A673 (cell line): ENCODE data around the gene ARFGAP1.

Experiments
- EZH2 ChIP-seq: fragments of 200-600 bp; sonication (generic); IDR thresholded peaks from 2 replicates; pipeline ENCODE4 v1.6.1; 2017; ENCODE audit warnings: borderline replicate concordance, low read depth, mild to moderate bottlenecking, mixed read lengths, antibody characterized with exemption, low read length; ENCODE audit not compliant: poor library complexity, severe bottlenecking
- TF ChIP-seq, protein P1 (sequence below): fragments of 300-800, 200-600 bp; sonication (generic); conservative IDR thresholded peaks from 2 replicates; pipeline ENCODE4 v1.5.1; 2017; ENCODE audit warnings: low read depth, mild to moderate bottlenecking, antibody characterized with exemption, low read length, moderate library complexity, mixed read lengths

DNA sequence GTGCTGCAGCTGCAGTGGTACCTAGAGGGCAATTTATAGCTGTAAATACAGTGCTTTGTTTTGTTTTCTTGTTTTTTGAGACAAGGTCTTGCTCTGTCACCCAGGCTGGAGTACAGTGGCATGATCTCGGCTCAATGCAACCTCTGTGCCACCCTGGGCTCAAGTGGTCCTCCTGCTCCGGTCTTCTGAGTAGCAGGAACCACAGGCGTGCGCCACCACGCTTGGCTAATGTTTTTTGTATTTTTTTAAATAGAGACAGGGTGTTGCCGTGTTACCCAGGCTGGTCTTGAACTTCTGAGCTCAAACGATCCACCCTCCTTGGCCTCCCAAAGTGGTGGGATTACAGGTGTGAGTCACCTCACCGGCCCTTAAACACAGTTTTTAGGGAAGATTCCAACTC lies 61.7 kb downstream of the ARFGAP1 start:
- TF ChIP-seq, protein P1, sequence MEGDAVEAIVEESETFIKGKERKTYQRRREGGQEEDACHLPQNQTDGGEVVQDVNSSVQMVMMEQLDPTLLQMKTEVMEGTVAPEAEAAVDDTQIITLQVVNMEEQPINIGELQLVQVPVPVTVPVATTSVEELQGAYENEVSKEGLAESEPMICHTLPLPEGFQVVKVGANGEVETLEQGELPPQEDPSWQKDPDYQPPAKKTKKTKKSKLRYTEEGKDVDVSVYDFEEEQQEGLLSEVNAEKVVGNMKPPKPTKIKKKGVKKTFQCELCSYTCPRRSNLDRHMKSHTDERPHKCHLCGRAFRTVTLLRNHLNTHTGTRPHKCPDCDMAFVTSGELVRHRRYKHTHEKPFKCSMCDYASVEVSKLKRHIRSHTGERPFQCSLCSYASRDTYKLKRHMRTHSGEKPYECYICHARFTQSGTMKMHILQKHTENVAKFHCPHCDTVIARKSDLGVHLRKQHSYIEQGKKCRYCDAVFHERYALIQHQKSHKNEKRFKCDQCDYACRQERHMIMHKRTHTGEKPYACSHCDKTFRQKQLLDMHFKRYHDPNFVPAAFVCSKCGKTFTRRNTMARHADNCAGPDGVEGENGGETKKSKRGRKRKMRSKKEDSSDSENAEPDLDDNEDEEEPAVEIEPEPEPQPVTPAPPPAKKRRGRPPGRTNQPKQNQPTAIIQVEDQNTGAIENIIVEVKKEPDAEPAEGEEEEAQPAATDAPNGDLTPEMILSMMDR = no peak
- no peak for TF ChIP-seq EZH2
